ENCODE measurements around the gene IL36G. TPM values are rescaled to one million over a fixed set of nuclear protein-coding genes. Genes with fewer than 3 reads are reported as not detected.

The IL36G gene
- total RNA-seq, 1 experiment from 2014 or later: not detected

DNA sequence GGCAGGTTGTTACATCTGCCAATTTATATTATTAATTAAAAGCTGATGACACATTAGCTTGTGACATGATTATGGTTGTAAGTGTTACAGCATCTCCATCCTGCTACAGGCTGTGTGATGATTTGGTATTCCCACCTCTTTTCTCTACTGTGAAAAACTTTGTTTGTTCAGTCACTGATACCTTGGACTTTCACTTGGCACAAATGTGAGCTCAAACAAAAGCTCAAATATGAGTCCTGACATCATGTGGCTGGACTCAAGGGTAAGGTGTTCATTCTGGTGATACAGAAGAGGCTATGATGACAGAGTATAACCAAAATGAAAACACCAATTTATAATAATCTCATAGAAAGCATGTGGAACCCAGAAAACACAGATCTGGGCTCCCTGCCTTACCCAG is 16.0 kb downstream of the IL36G start:
- POLR2A ChIA-PET: no interaction called here
- H3K36me3 Mint-ChIP-seq (ENCODE audit: insufficient read depth, unreplicated experiment): no peaks in the 10 kb centered on the region
- no TSS peak for BruUV-seq (replicated peaks)
- CTCF ChIA-PET: interaction anchor here (0.6 kb wide), 1 partner anchor 145 kb away, joined by 3 read pairs; no protein-coding TSS in a partner anchor
- peaks cover 24% of the 10 kb centered on the region for H3K9me3 Mint-ChIP-seq (ENCODE audit: unreplicated experiment)
- H3K27me3 Mint-ChIP-seq (ENCODE audit: insufficient read depth, unreplicated experiment): peaks cover 19% of the 10 kb centered on the region
- no peak for DNase-seq (ENCODE audit: unreplicated experiment)
- intact Hi-C loops (cut with micrococcal nuclease): no loop called here
- H3K27ac Mint-ChIP-seq (ENCODE audit: low read depth, unreplicated experiment): no peak overlapping the region
- no peaks in the 10 kb centered on the region for H3K4me1 Mint-ChIP-seq (ENCODE audit: insufficient read depth, unreplicated experiment)
- no peak overlapping the region for H3K4me3 Mint-ChIP-seq (ENCODE audit: unreplicated experiment)
- TF ChIP-seq, protein P1, sequence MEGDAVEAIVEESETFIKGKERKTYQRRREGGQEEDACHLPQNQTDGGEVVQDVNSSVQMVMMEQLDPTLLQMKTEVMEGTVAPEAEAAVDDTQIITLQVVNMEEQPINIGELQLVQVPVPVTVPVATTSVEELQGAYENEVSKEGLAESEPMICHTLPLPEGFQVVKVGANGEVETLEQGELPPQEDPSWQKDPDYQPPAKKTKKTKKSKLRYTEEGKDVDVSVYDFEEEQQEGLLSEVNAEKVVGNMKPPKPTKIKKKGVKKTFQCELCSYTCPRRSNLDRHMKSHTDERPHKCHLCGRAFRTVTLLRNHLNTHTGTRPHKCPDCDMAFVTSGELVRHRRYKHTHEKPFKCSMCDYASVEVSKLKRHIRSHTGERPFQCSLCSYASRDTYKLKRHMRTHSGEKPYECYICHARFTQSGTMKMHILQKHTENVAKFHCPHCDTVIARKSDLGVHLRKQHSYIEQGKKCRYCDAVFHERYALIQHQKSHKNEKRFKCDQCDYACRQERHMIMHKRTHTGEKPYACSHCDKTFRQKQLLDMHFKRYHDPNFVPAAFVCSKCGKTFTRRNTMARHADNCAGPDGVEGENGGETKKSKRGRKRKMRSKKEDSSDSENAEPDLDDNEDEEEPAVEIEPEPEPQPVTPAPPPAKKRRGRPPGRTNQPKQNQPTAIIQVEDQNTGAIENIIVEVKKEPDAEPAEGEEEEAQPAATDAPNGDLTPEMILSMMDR (IDR thresholded peaks at IDR 0.05; ENCODE audit: unreplicated experiment): no peak

DNA sequence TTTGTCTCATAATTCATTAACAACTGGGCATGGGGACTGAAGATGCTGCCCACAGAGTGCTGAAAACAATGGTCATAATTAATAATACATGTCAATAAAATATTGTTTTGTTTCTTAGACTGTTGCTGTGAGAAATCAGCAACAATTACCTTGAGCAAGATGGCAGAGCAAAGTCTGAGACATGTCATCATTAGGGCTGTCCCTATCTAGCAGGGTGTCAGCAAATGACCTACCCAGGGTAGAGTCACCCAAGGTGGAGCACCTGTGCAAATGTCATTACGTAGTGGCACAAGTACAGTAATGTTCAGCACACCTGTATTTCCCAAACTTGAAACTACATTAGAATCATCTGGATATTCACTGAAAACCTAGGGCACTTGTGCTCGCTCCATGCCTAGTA is 16.8 kb downstream of the IL36G start:
- CTCF ChIA-PET: no interaction called here
- intact Hi-C loops (cut with micrococcal nuclease): no loop called here
- TF ChIP-seq, protein P1 (IDR thresholded peaks at IDR 0.05; ENCODE audit: unreplicated experiment): no peak
- Mint-ChIP-seq H3K36me3 (ENCODE audit: insufficient read depth, unreplicated experiment) (no peaks in the 10 kb centered on the region), H3K27ac (ENCODE audit: low read depth, unreplicated experiment) (no peak overlapping the region), H3K4me1 (ENCODE audit: insufficient read depth, unreplicated experiment) (no peaks in the 10 kb centered on the region), H3K9me3 (ENCODE audit: unreplicated experiment) (peaks cover 32% of the 10 kb centered on the region), H3K4me3 (ENCODE audit: unreplicated experiment) (no peak overlapping the region), H3K27me3 (ENCODE audit: insufficient read depth, unreplicated experiment) (peaks cover 19% of the 10 kb centered on the region)
- no TSS peak for BruUV-seq (replicated peaks)
- DNase-seq (ENCODE audit: unreplicated experiment): no peak
- POLR2A ChIA-PET: no interaction called here

DNA sequence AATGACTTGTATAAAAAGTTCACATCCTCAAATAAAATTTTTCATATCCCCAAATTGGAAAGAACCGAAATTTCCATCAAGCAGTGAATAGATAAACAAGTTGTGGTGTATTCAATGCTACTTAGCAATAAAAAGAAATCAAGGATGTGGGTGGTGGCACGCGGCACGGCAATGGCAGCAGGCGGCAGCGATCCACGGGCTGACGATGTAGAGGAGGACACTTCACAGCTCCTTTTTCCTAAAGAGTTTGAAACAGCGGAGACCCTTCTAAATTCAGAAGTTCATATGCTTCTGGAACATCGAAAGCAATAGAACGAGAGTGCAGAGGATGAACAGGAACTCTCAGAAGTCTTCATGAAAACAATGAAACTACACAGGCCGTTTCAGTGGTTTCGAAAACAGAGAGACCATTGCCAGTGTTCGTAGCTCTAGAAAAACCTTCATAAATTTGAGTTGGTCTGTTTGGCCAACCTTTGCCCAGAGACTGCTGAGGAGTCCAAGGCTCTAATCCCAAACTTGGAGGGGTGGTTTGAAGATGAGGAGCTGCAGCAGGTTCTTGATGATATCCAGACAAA is 17.6 kb downstream of the IL36G start:
- Mint-ChIP-seq H3K4me1 (ENCODE audit: insufficient read depth, unreplicated experiment) (no peaks in the 10 kb centered on the region), H3K27ac (ENCODE audit: low read depth, unreplicated experiment) (no peak overlapping the region), H3K36me3 (ENCODE audit: insufficient read depth, unreplicated experiment) (no peaks in the 10 kb centered on the region), H3K9me3 (ENCODE audit: unreplicated experiment) (peaks cover 36% of the 10 kb centered on the region), H3K27me3 (ENCODE audit: insufficient read depth, unreplicated experiment) (peaks cover 19% of the 10 kb centered on the region), H3K4me3 (ENCODE audit: unreplicated experiment) (no peak overlapping the region)
- DNase-seq (ENCODE audit: unreplicated experiment): no peak
- TF ChIP-seq, protein P1 (IDR thresholded peaks at IDR 0.05; ENCODE audit: unreplicated experiment): no peak
- ChIA-PET POLR2A (no interaction called here), CTCF (no interaction called here)
- BruUV-seq (replicated peaks): no TSS peak
- intact Hi-C loops (cut with micrococcal nuclease): no loop called here

DNA sequence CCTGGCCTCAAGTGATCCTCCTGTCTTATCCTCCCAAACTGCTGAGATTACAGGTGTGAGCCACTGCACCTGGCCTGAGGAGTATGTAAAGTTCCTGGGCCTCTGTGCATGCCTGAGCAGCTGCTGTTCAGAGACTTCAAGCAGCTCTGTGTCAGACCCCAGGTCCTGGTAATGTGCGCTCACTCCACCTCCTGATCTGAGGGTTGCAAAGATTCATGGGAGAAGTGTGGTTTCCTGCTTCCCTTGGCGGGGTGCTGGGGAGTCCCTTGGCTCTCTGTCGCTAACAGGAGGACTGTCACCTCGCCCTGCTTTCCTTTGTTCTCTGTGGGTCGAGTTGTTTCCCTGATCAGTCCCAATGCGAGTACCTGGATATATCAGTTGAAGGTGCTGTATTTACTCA is 18.8 kb downstream of the IL36G start:
- Mint-ChIP-seq H3K4me1 (ENCODE audit: insufficient read depth, unreplicated experiment) (no peaks in the 10 kb centered on the region), H3K27ac (ENCODE audit: low read depth, unreplicated experiment) (no peak overlapping the region), H3K36me3 (ENCODE audit: insufficient read depth, unreplicated experiment) (no peaks in the 10 kb centered on the region), H3K27me3 (ENCODE audit: insufficient read depth, unreplicated experiment) (peaks cover 19% of the 10 kb centered on the region), H3K9me3 (ENCODE audit: unreplicated experiment) (peaks cover 42% of the 10 kb centered on the region), H3K4me3 (ENCODE audit: unreplicated experiment) (no peak overlapping the region)
- TF ChIP-seq, protein P1 (IDR thresholded peaks at IDR 0.05; ENCODE audit: unreplicated experiment): no peak
- ChIA-PET CTCF (no interaction called here), POLR2A (no interaction called here)
- DNase-seq (ENCODE audit: unreplicated experiment): no peak
- BruUV-seq (replicated peaks): no TSS peak
- intact Hi-C loops (cut with micrococcal nuclease): no loop called here

Data from MCF 10A (cell line).